Neural cell (in vitro differentiated cells): ENCODE results near the gene ARNT2. TPM values are rescaled to one million over a fixed set of nuclear protein-coding genes. Genes with fewer than 3 reads are reported as not detected.

ENCODE experiments used
- H2AFZ ChIP-seq: fragments of 200-600, 300-800 bp; sonication (generic), shearing (Covaris generic); 2 replicates; pipeline ENCODE4 v1.6.0; 2014; ENCODE audit warnings: low read depth, mild to moderate bottlenecking, antibody characterized with exemption, low read length, moderate library complexity
- H3F3A ChIP-seq: fragments of 200-600 bp; shearing (Covaris generic); 2 replicates; pipeline ENCODE4 v1.6.1; 2016; ENCODE audit warnings: mild to moderate bottlenecking, moderate library complexity, mixed read lengths, antibody characterized with exemption, low read length; ENCODE audit not compliant: insufficient read depth, poor library complexity, severe bottlenecking
- H3K27ac ChIP-seq: fragments of 200-600, 300-800 bp; sonication (generic), shearing (Covaris generic); 2 replicates; pipeline ENCODE4 v1.5.1; 2014; ENCODE audit warnings: mild to moderate bottlenecking, low read length, moderate library complexity
- H3K27me3 ChIP-seq: fragments of 300-800, 200-600 bp; sonication (generic), shearing (Covaris generic); 2 replicates; pipeline ENCODE4 v1.6.0; 2014; ENCODE audit warnings: mild to moderate bottlenecking, low read depth, low read length, moderate library complexity; ENCODE audit not compliant: insufficient read depth
- H3K36me3 ChIP-seq: fragments of 300-800, 200-600 bp; sonication (generic), shearing (Covaris generic); 2 replicates; pipeline ENCODE4 v1.5.1; 2014; ENCODE audit warnings: mild to moderate bottlenecking, antibody characterized with exemption, low read length, moderate library complexity; ENCODE audit not compliant: insufficient read depth
- H3K4me2 ChIP-seq: fragments of 300-800, 200-600 bp; sonication (generic), shearing (Covaris generic); 2 replicates; pipeline ENCODE4 v1.6.0; 2014; ENCODE audit warnings: mild to moderate bottlenecking, low read length
- H3K4me3 ChIP-seq: fragments of 300-800, 200-600 bp; sonication (generic), shearing (Covaris generic); 2 replicates; pipeline ENCODE4 v1.5.1; 2014; ENCODE audit warnings: mild to moderate bottlenecking, low read length, moderate library complexity
- H3K79me2 ChIP-seq: fragments of 200-600 bp; shearing (Covaris generic); replicated peaks from 2 replicates; pipeline ENCODE4 v1.6.0; 2014; ENCODE audit warnings: mild to moderate bottlenecking, low read length, moderate library complexity; ENCODE audit not compliant: insufficient read depth
- H3K9ac ChIP-seq: fragments of 300-800, 200-600 bp; sonication (generic), shearing (Covaris generic); 2 replicates; pipeline ENCODE4 v1.6.1; 2016; ENCODE audit warnings: mild to moderate bottlenecking, low read length, mixed read lengths
- H3K9me2 ChIP-seq: fragments of 200-600 bp; shearing (Covaris generic); 2 replicates; pipeline ENCODE4 v1.6.1; 2016; ENCODE audit warnings: mild to moderate bottlenecking, low read length, mixed read lengths; ENCODE audit not compliant: insufficient read depth
- H3K9me3 ChIP-seq: fragments of 200-600, 300-800 bp; sonication (generic), shearing (Covaris generic); 2 replicates; pipeline ENCODE4 v1.6.1; 2016; ENCODE audit warnings: mild to moderate bottlenecking, mixed run types, low read length, moderate library complexity, mixed read lengths
- H4K20me1 ChIP-seq: fragments of 200-600 bp; shearing (Covaris generic); 2 replicates; pipeline ENCODE4 v1.6.1; 2016; ENCODE audit warnings: mild to moderate bottlenecking, mixed run types; ENCODE audit not compliant: insufficient read depth
- EP300 ChIP-seq: fragments of 450-650 bp; conservative IDR thresholded peaks from 2 replicates; pipeline ENCODE4 v1.6.1; 2014; ENCODE audit warnings: antibody characterized with exemption, mild to moderate bottlenecking, moderate library complexity; ENCODE audit not compliant: poor library complexity, severe bottlenecking
- EZH2 ChIP-seq: fragments of 200-600, 300-800 bp; shearing (Covaris generic), sonication (generic); IDR thresholded peaks from 2 replicates; pipeline ENCODE4 v1.6.1; 2014; ENCODE audit warnings: antibody characterized with exemption, low read length, borderline replicate concordance, mild to moderate bottlenecking; ENCODE audit not compliant: insufficient read depth, poor library complexity, severe bottlenecking
- MXI1 ChIP-seq: fragments of 450-650 bp; conservative IDR thresholded peaks from 2 replicates; pipeline ENCODE4 v1.6.1; 2014; ENCODE audit warnings: antibody characterized with exemption, mild to moderate bottlenecking; ENCODE audit not compliant: poor library complexity, severe bottlenecking
- POLR2AphosphoS5 ChIP-seq: IDR thresholded peaks from 2 replicates; pipeline ENCODE4 v1.6.1; 2012
- RAD21 ChIP-seq: fragments of 450-650 bp; conservative IDR thresholded peaks from 2 replicates; pipeline ENCODE4 v1.6.1; 2014; ENCODE audit warnings: antibody characterized with exemption, mild to moderate bottlenecking, moderate library complexity
- SMC3 ChIP-seq: fragments of 450-650 bp; conservative IDR thresholded peaks from 2 replicates; pipeline ENCODE4 v1.6.1; 2014; ENCODE audit warnings: antibody characterized with exemption, mild to moderate bottlenecking, moderate library complexity; ENCODE audit not compliant: poor library complexity
- TAF1 ChIP-seq: IDR thresholded peaks from 2 replicates; pipeline ENCODE4 v1.6.1; 2012; ENCODE audit warnings: low read depth
- polyA plus RNA-seq: library from polyadenylated mRNA; depleted of rRNA; stranded (reverse); fragments of >200 nt; gene quantifications from 2 replicates; pipeline ENCODE4 v1.2.3, GENCODE V29; 2014
- TF ChIP-seq, protein P1 (sequence below): fragments of 450-650 bp; IDR thresholded peaks from 2 replicates; pipeline ENCODE4 v1.5.1; 2014; ENCODE audit warnings: antibody characterized with exemption, mild to moderate bottlenecking, moderate library complexity; ENCODE audit not compliant: poor library complexity, severe bottlenecking
- TF ChIP-seq, protein P2 (sequence below): IDR thresholded peaks from 2 replicates; pipeline ENCODE4 v1.6.1; 2012; ENCODE audit warnings: borderline replicate concordance

ARNT2 gene
- polyA plus RNA-seq, 1 donor from 2014 or later, result 41.2 TPM

DNA sequence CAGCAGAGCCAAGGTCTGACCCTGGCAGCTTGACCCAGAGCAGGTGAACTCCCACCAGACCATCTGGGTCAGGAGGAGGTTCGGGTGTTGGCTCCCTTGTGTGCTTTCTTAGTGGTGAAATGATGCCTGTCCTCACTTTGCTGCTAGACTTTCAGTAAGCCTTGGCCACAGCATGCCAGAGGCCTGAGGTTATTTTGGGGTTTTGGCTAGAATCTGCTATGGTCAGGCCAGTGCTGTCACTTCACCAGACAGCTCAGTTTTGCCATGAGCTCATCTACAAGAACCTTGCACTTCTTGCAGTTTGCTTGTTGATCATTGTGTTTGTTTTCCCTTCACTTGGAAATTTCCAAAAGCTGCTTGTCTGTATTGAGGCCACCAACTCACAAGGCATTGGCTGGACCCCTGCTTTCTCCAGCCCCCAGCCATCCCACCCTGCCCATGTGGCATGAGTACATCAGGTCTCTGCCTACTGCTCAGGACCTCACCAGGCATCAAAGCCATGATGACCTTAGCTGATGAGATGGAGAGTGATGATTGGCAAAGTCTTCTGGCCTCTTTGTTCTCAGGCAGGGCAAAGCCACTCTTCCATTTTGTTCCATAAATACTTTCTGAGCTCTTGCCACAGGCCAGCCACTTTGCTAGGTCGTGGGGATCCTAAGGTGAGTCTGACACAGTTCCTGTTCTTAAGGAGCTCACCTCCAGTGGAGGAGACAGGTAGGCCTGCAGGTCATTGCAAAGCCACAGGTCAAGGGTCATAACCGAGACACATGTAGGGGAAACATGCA, 122.6 kb downstream of the ARNT2 start:
- no peaks in the 10 kb centered on the region for H3K9me2 ChIP-seq
- no peak for TF ChIP-seq MXI1
- no peak for TF ChIP-seq TAF1
- TF ChIP-seq SMC3, result no peak
- TF ChIP-seq, protein P1, sequence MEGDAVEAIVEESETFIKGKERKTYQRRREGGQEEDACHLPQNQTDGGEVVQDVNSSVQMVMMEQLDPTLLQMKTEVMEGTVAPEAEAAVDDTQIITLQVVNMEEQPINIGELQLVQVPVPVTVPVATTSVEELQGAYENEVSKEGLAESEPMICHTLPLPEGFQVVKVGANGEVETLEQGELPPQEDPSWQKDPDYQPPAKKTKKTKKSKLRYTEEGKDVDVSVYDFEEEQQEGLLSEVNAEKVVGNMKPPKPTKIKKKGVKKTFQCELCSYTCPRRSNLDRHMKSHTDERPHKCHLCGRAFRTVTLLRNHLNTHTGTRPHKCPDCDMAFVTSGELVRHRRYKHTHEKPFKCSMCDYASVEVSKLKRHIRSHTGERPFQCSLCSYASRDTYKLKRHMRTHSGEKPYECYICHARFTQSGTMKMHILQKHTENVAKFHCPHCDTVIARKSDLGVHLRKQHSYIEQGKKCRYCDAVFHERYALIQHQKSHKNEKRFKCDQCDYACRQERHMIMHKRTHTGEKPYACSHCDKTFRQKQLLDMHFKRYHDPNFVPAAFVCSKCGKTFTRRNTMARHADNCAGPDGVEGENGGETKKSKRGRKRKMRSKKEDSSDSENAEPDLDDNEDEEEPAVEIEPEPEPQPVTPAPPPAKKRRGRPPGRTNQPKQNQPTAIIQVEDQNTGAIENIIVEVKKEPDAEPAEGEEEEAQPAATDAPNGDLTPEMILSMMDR, result no peak
- no peak for TF ChIP-seq EP300
- no peak for TF ChIP-seq POLR2AphosphoS5
- TF ChIP-seq, protein P2, sequence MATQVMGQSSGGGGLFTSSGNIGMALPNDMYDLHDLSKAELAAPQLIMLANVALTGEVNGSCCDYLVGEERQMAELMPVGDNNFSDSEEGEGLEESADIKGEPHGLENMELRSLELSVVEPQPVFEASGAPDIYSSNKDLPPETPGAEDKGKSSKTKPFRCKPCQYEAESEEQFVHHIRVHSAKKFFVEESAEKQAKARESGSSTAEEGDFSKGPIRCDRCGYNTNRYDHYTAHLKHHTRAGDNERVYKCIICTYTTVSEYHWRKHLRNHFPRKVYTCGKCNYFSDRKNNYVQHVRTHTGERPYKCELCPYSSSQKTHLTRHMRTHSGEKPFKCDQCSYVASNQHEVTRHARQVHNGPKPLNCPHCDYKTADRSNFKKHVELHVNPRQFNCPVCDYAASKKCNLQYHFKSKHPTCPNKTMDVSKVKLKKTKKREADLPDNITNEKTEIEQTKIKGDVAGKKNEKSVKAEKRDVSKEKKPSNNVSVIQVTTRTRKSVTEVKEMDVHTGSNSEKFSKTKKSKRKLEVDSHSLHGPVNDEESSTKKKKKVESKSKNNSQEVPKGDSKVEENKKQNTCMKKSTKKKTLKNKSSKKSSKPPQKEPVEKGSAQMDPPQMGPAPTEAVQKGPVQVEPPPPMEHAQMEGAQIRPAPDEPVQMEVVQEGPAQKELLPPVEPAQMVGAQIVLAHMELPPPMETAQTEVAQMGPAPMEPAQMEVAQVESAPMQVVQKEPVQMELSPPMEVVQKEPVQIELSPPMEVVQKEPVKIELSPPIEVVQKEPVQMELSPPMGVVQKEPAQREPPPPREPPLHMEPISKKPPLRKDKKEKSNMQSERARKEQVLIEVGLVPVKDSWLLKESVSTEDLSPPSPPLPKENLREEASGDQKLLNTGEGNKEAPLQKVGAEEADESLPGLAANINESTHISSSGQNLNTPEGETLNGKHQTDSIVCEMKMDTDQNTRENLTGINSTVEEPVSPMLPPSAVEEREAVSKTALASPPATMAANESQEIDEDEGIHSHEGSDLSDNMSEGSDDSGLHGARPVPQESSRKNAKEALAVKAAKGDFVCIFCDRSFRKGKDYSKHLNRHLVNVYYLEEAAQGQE, result no peak
- no peak for TF ChIP-seq RAD21
- TF ChIP-seq EZH2, result no peak
- no peaks in the 10 kb centered on the region for H3K27me3 ChIP-seq
- H2AFZ ChIP-seq, result no peak overlapping the region
- no peak overlapping the region for H3K4me3 ChIP-seq
- H3K36me3 ChIP-seq, result peaks cover 6% of the 10 kb centered on the region
- H3K4me2 ChIP-seq, result no peak overlapping the region
- H3K27ac ChIP-seq, result no peak overlapping the region
- no peaks in the 10 kb centered on the region for H4K20me1 ChIP-seq
- no peaks in the 10 kb centered on the region for H3K79me2 ChIP-seq
- H3F3A ChIP-seq, result no peaks in the 10 kb centered on the region
- no peak overlapping the region for H3K9ac ChIP-seq
- no peaks in the 10 kb centered on the region for H3K9me3 ChIP-seq

DNA sequence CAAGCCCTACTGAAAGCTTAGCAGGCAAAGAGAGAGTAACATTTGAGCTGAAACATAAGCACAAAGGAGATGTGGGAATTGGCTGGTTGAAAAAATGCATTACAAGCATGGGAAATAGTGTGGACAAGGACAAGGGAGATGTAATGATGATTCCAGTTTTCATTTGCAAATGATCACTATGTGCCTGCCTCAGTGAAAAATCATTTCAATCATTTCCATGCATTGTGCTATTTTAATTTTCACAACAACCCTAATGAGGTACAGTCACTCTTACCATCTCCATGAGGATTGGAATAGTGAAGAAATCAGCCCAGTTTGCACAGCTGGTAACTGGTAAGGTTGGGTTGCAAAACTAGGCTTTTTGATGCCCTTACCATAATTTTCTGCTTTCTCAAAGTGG, 123.2 kb downstream of the ARNT2 start:
- Histone ChIP-seq H2AFZ (no peak overlapping the region), H4K20me1 (no peaks in the 10 kb centered on the region), H3K27me3 (no peaks in the 10 kb centered on the region), H3K4me3 (no peak overlapping the region), H3K9me2 (no peaks in the 10 kb centered on the region), H3K9me3 (no peaks in the 10 kb centered on the region), H3K9ac (no peak overlapping the region), H3K27ac (no peak overlapping the region), H3F3A (no peaks in the 10 kb centered on the region), H3K36me3 (peaks cover 6% of the 10 kb centered on the region), H3K4me2 (no peak overlapping the region), H3K79me2 (no peaks in the 10 kb centered on the region)
- TF ChIP-seq SMC3 (no peak), TAF1 (no peak), EZH2 (no peak), RAD21 (no peak), POLR2AphosphoS5 (no peak), EP300 (no peak), MXI1 (no peak)
- TF ChIP-seq, protein P2, result no peak
- TF ChIP-seq, protein P1, result no peak
